ENCODE data around the gene CD300C.

The CD300C gene

GRCh38 chr17:74527756-74528155 lies 18.2 kb downstream of the CD300C start:
- Histone ChIP-seq H3K27ac (ENCODE audit: low read length) (no peak overlapping the region), H3K9ac (ENCODE audit: low read length) (no peak overlapping the region), H3K4me2 (ENCODE audit: low read length) (no peak overlapping the region), H4K20me1 (ENCODE audit: insufficient read depth, low read length) (no peaks in the 10 kb centered on the region), H3K27me3 (ENCODE audit: low read depth, low read length) (peaks cover 20% of the 10 kb centered on the region), H3K9me3 (ENCODE audit: insufficient read depth, low read length) (no peaks in the 10 kb centered on the region), H3K36me3 (replicated peaks; ENCODE audit: low read depth, low read length) (no peaks in the 10 kb centered on the region), H2AFZ (ENCODE audit: low read depth, low read length) (no peak overlapping the region), H3K79me2 (ENCODE audit: low read length) (no peaks in the 10 kb centered on the region), H3K4me1 (ENCODE audit: low read length) (peaks cover 23% of the 10 kb centered on the region), H3K4me3 (ENCODE audit: low read length) (no peak overlapping the region)
- TF ChIP-seq CTCF (IDR thresholded peaks at IDR 0.05; ENCODE audit: low read depth, low read length) (no peak), EZH2phosphoT487 (IDR thresholded peaks at IDR 0.05; ENCODE audit: low read depth) (no peak)

DNA sequence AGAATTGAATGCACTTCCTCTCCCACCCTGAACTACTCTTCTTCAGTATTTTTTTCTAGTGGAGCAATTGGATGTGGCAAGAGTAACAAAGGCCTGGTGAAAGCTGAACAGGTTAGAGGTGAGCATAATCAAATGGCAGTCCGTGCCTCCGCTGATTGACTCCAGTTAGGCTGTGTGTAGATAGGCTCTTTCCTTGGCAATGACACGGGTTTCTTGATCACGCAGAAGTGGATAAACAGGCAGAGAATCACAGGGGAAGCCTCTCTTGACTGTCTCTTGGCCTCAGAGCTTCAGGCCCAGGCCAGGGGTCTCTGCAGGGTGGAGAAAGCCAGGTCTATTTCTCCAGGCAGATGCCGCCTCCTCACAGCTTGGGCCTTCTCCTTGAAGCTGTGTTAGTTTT lies 18.8 kb downstream of the CD300C start:
- H3K4me2 ChIP-seq (ENCODE audit: low read length): no peak overlapping the region
- no peak overlapping the region for H3K4me3 ChIP-seq (ENCODE audit: low read length)
- no peaks in the 10 kb centered on the region for H3K79me2 ChIP-seq (ENCODE audit: low read length)
- H3K4me1 ChIP-seq (ENCODE audit: low read length): peaks cover 19% of the 10 kb centered on the region
- no peak overlapping the region for H3K27ac ChIP-seq (ENCODE audit: low read length)
- H3K36me3 ChIP-seq (replicated peaks; ENCODE audit: low read depth, low read length): no peaks in the 10 kb centered on the region
- TF ChIP-seq EZH2phosphoT487 (IDR thresholded peaks at IDR 0.05; ENCODE audit: low read depth) (no peak), CTCF (IDR thresholded peaks at IDR 0.05; ENCODE audit: low read depth, low read length) (no peak)
- no peaks in the 10 kb centered on the region for H3K9me3 ChIP-seq (ENCODE audit: insufficient read depth, low read length)
- peaks cover 20% of the 10 kb centered on the region for H3K27me3 ChIP-seq (ENCODE audit: low read depth, low read length)
- H3K9ac ChIP-seq (ENCODE audit: low read length): no peak overlapping the region
- no peaks in the 10 kb centered on the region for H4K20me1 ChIP-seq (ENCODE audit: insufficient read depth, low read length)
- H2AFZ ChIP-seq (ENCODE audit: low read depth, low read length): no peak overlapping the region

DNA sequence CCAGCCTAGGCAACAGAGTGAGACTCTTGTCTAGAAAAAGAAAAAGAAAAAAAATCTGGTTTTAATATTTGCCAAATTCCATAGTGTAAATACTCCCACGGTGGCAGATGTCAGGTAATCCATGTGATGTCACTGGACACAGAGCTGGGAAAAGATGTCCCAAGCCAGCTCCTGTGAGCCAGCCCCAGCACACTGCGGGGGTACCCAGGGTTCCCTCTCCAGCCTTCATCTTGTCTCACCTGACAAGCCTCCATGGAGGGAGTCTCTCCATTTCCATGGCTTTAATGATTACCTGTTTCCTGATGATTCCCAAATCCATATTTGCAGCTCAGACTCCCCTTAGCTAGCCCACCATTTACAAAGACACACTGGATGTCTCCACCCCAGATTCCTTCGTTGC lies 19.2 kb downstream of the CD300C start:
- Histone ChIP-seq H2AFZ (ENCODE audit: low read depth, low read length) (no peak overlapping the region), H3K9me3 (ENCODE audit: insufficient read depth, low read length) (no peaks in the 10 kb centered on the region), H3K27ac (ENCODE audit: low read length) (no peak overlapping the region), H4K20me1 (ENCODE audit: insufficient read depth, low read length) (no peaks in the 10 kb centered on the region), H3K27me3 (ENCODE audit: low read depth, low read length) (peaks cover 20% of the 10 kb centered on the region), H3K4me3 (ENCODE audit: low read length) (no peak overlapping the region), H3K4me2 (ENCODE audit: low read length) (no peak overlapping the region), H3K9ac (ENCODE audit: low read length) (no peak overlapping the region), H3K36me3 (replicated peaks; ENCODE audit: low read depth, low read length) (no peaks in the 10 kb centered on the region), H3K79me2 (ENCODE audit: low read length) (no peaks in the 10 kb centered on the region), H3K4me1 (ENCODE audit: low read length) (peaks cover 15% of the 10 kb centered on the region)
- TF ChIP-seq EZH2phosphoT487 (IDR thresholded peaks at IDR 0.05; ENCODE audit: low read depth): no peak
- TF ChIP-seq CTCF (IDR thresholded peaks at IDR 0.05; ENCODE audit: low read depth, low read length): no peak

DNA sequence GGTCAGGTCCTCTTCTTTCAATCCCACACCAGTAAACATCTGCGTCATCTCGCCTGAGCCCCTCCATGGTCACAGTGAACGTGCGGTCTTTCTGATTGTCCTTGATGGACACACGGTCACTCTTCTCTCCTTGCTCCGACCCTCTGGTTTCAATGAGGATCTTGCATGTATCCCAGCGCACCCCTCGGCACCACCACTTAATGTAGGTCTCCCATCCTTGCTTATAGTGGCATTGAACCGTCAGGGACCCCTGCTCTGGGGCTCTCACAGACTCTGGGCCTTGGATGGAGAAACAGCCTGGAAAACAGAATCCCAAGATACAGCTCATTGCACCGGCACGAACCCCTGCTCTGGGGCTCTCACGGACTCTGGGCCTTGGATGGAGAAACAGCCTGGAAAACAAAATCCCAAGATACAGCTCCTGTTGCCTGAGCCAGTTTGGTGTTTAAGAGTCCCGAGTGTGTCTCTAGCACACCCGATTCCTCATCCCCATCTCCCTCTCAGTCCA lies 20.1 kb downstream of the CD300C start:
- Histone ChIP-seq H3K9ac (ENCODE audit: low read length) (no peak overlapping the region), H4K20me1 (ENCODE audit: insufficient read depth, low read length) (no peaks in the 10 kb centered on the region), H3K9me3 (ENCODE audit: insufficient read depth, low read length) (no peaks in the 10 kb centered on the region), H3K36me3 (replicated peaks; ENCODE audit: low read depth, low read length) (no peaks in the 10 kb centered on the region), H2AFZ (ENCODE audit: low read depth, low read length) (no peak overlapping the region), H3K4me3 (ENCODE audit: low read length) (no peak overlapping the region), H3K27ac (ENCODE audit: low read length) (no peak overlapping the region), H3K4me1 (ENCODE audit: low read length) (peaks cover 8% of the 10 kb centered on the region), H3K27me3 (ENCODE audit: low read depth, low read length) (peaks cover 16% of the 10 kb centered on the region), H3K4me2 (ENCODE audit: low read length) (no peak overlapping the region), H3K79me2 (ENCODE audit: low read length) (no peaks in the 10 kb centered on the region)
- TF ChIP-seq EZH2phosphoT487 (IDR thresholded peaks at IDR 0.05; ENCODE audit: low read depth) (no peak), CTCF (IDR thresholded peaks at IDR 0.05; ENCODE audit: low read depth, low read length) (no peak)

Data from OCI-LY3 (cell line).